Adrenal gland (tissue), 12 donors: ENCODE data around the gene ARID2. TPM values are rescaled to one million over a fixed set of nuclear protein-coding genes. Genes with fewer than 3 reads are reported as not detected.

Experiments used
- DNase-seq, 7 donors: peaks; one replicate each; pipeline ENCODE4 v3.0.0-alpha.2; 2019 to 2020
- H3K27ac ChIP-seq, 5 donors: fragments of 200-600 bp; sonication (generic) in 4 of 5; 1 replicate in 3 of 5; 2 replicates in 2 of 5; pipeline versions ENCODE4 v1.5.1 to v1.8.0; 2016 to 2020; ENCODE audit warnings: mild to moderate bottlenecking in 1 of 5
- H3K27me3 ChIP-seq: fragments of 200-600 bp; 2 replicates; pipeline ENCODE4 v1.8.0; 2021
- H3K36me3 ChIP-seq, 2 donors: fragments of 200-600 bp; replicated peaks in 1 of 2; 1 replicate in 1 of 2; 2 replicates in 1 of 2; pipeline versions ENCODE4 v1.5.1 to v1.8.0; 2018 to 2022
- H3K4me1 ChIP-seq, 2 donors: fragments of 200-600 bp; replicated peaks in 1 of 2; 1 replicate in 1 of 2; 2 replicates in 1 of 2; pipeline versions ENCODE4 v1.5.1 to v1.8.0; 2018 to 2021
- H3K4me3 ChIP-seq, 4 donors: fragments of 200-600 bp; sonication (generic) in 3 of 4; one replicate each; pipeline ENCODE4 v1.5.1; 2016 to 2018
- H3K9me3 ChIP-seq, 3 donors: fragments of 200-600 bp; sonication (generic) in 1 of 3; replicated peaks in 1 of 3; 1 replicate in 2 of 3; 2 replicates in 1 of 3; pipeline versions ENCODE4 v1.5.1 to v1.8.0; 2016 to 2021
- POLR2A ChIP-seq, 2 donors: fragments of 450-650 bp; IDR thresholded peaks; one replicate each; pipeline ENCODE4 v1.6.1; 2017; ENCODE audit warnings: antibody characterized with exemption in 2 of 2, mild to moderate bottlenecking in 2 of 2, moderate library complexity in 1 of 2
- WGBS, 4 donors: extraction: QIAGEN DNeasy Blood & Tissue Kit in 2 of 4; methylation state at CpG; one replicate each; pipeline versions ENCODE4 v1.1.5 to v1.1.7; 2013 to 2017; 5-methylcytosine and 5-hydroxymethylcytosine counted together
- intact Hi-C, 2 donors: fragments of 100-400 bp; cut with DNase I; formaldehyde crosslinking; loops; one replicate each; pipeline versions ENCODE4 v1.14.1 to v1.15.0; 2022 to 2023
- polyA plus RNA-seq, 3 donors: library from polyadenylated mRNA; stranded (reverse); fragments of 200-250 nt in 2 of 3; fragments of 350-450 nt in 1 of 3; fragmentation: Illumina TruSeq in 1 of 3; extraction: RNeasy Lipid Tissue Mini Kit (QIAGEN cat#74804) in 1 of 3; gene quantifications; one replicate each; pipeline ENCODE4 v1.2.3, GENCODE V29; 2013 to 2014
- total RNA-seq, 9 donors: library from RNA; depleted of rRNA in 4 of 9; stranded (reverse); fragments of >200 nt in 4 of 9; fragments of 120-200 nt in 1 of 9; fragmentation: NEBNext Ultra II Directional in 1 of 9; extraction: Animal tissue kit (Norgen Biotek cat#: 25700) in 1 of 9; gene quantifications; one replicate each; pipeline versions ENCODE4 v1.1.0 to v1.2.4, GENCODE V29; 2013 to 2023
- TF ChIP-seq, protein P1 (sequence below), 6 experiments: fragments of 450-650 bp in 4 of 6; fragments of 200-600 bp in 2 of 6; sonication (generic) in 1 of 6; IDR thresholded peaks; 1 replicate in 5 of 6; 2 replicates in 1 of 6; pipeline versions ENCODE4 v1.5.1 to v1.8.0; 2016 to 2021; ENCODE audit warnings: antibody characterized with exemption in 6 of 6, mild to moderate bottlenecking in 2 of 6, moderate library complexity in 1 of 6
- donor health status: healthy with polysubstance abuse.
- donor health status: Bipolar disorder and iron deficiency.
- donor health status: DM: yes; HTN: yes; CAD: no.
- donor health status: DM: no; HTN: no; CAD: no.
- donor health status: DM: no; HTN: no; CAD: no.
- donor health status: DM: yes; HTN: yes; CAD: no.

ARID2 gene
- total and polyA plus RNA-seq, 12 donors: 7.9 to 28.0 (median 17.3) TPM

- H3K4me1 ChIP-seq: no peaks in the 10 kb centered on the region
- H3K9me3 ChIP-seq: no peaks in the 10 kb centered on the region
- WGBS, 4 donors: 90 to 93% (median 92%) methylated on average over 7 of the region's 7 CpGs
- H3K27ac ChIP-seq: no peak overlapping the region
- intact Hi-C loops: no loop called here
- TF ChIP-seq POLR2A (IDR thresholded peaks at IDR 0.05): no peak
- TF ChIP-seq, protein P1, sequence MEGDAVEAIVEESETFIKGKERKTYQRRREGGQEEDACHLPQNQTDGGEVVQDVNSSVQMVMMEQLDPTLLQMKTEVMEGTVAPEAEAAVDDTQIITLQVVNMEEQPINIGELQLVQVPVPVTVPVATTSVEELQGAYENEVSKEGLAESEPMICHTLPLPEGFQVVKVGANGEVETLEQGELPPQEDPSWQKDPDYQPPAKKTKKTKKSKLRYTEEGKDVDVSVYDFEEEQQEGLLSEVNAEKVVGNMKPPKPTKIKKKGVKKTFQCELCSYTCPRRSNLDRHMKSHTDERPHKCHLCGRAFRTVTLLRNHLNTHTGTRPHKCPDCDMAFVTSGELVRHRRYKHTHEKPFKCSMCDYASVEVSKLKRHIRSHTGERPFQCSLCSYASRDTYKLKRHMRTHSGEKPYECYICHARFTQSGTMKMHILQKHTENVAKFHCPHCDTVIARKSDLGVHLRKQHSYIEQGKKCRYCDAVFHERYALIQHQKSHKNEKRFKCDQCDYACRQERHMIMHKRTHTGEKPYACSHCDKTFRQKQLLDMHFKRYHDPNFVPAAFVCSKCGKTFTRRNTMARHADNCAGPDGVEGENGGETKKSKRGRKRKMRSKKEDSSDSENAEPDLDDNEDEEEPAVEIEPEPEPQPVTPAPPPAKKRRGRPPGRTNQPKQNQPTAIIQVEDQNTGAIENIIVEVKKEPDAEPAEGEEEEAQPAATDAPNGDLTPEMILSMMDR (IDR thresholded peaks at IDR 0.05): no peak
- H3K4me3 ChIP-seq: no peak overlapping the region
- no peaks in the 10 kb centered on the region for H3K27me3 ChIP-seq
- H3K36me3 ChIP-seq: peaks cover 0 to 9% of the 10 kb centered on the region in 2 donors
- DNase-seq: no peak
These were observed 142.9 kb downstream of the ARID2 start for GRCh38 chr12:45872446-45872845.

DNA sequence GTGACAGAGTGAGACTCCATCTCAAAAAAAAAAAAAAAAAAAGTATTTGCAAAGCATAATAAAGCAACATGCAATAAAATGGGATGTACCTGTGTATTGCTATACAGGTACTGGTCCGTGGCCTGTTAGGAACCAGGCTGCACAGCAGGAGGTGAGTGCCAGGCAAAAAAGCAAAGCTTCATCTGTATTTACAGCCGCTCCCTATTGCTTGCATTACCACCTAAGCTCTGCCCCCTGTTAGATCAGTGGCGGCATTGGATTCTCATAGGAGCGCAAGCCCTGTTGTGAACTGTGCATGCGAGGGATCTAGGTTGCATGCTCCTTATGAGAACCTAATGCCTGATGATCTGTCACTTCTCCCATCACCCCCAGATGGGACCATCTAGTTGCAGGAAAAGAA, 147.6 kb downstream of the ARID2 start:
- Histone ChIP-seq H3K4me1 (peaks cover 0 to 23% of the 10 kb centered on the region in 2 donors), H3K27ac (no peak overlapping the region), H3K27me3 (no peaks in the 10 kb centered on the region), H3K4me3 (no peak overlapping the region), H3K36me3 (peaks cover 0 to 9% of the 10 kb centered on the region in 2 donors), H3K9me3 (no peaks in the 10 kb centered on the region)
- DNase-seq: no peak
- intact Hi-C loops: no loop called here
- no peak for TF ChIP-seq POLR2A (IDR thresholded peaks at IDR 0.05)
- TF ChIP-seq, protein P1 (IDR thresholded peaks at IDR 0.05): no peak
- 97 to 99% (median 99%) methylated on average over 5 of the region's 5 CpGs for WGBS, 4 donors

GRCh38 chr12:45878630-45879255, 149.2 kb downstream of the ARID2 start:
- Histone ChIP-seq H3K4me3 (no peak overlapping the region), H3K9me3 (no peaks in the 10 kb centered on the region), H3K27ac (peak overlapping the region in 3 of 5 donors; percentile 0 to 69 (median 5)), H3K36me3 (peaks cover 0 to 6% of the 10 kb centered on the region in 2 donors), H3K27me3 (no peaks in the 10 kb centered on the region), H3K4me1 (peaks cover 0 to 23% of the 10 kb centered on the region in 2 donors)
- 50 to 59% (median 55%) methylated on average over 8 of the region's 8 CpGs for WGBS, 4 donors
- TF ChIP-seq POLR2A (IDR thresholded peaks at IDR 0.05): no peak
- TF ChIP-seq, protein P1 (IDR thresholded peaks at IDR 0.05): no peak
- DNase-seq: no peak
- intact Hi-C loops: no loop called here

GRCh38 chr12:45879363-45879895, 149.9 kb downstream of the ARID2 start:
- H3K27ac ChIP-seq: peak overlapping the region in 3 of 5 donors; percentile 0 to 69 (median 5)

More at GRCh38 chr12:45879363-45879895, 149.9 kb downstream of the ARID2 start:
- H3K9me3 ChIP-seq: no peaks in the 10 kb centered on the region
- no peak overlapping the region for H3K4me3 ChIP-seq
- H3K36me3 ChIP-seq: no peaks in the 10 kb centered on the region
- intact Hi-C loops: no loop called here
- 75 to 89% (median 83%) methylated on average over 2 of the region's 2 CpGs for WGBS, 4 donors
- no peak for TF ChIP-seq POLR2A (IDR thresholded peaks at IDR 0.05)
- TF ChIP-seq, protein P1 (IDR thresholded peaks at IDR 0.05): no peak
- no peaks in the 10 kb centered on the region for H3K27me3 ChIP-seq
- H3K4me1 ChIP-seq: peaks cover 0 to 23% of the 10 kb centered on the region in 2 donors
- DNase-seq: no peak
